Activated naive CD8-positive, alpha-beta T cell treated with anti-CD3 and anti-CD28 coated beads, Interleukin-2, amount 10 ng/mL, durations not matched to agents 7 days and 5 days (primary cell): Measurements from ENCODE around the gene NCAM2. TPM values are rescaled to one million over a fixed set of nuclear protein-coding genes. Genes with fewer than 3 reads are reported as not detected.

ENCODE experiments used
- ATAC-seq: fragments of 150-1000 bp; cut with Tn5 transposase; one replicate; pipeline ENCODE4 v1.10.0; 2021; ENCODE audit warnings: low read depth, moderate library complexity
- POLR2A ChIA-PET: fragments of 350-600 bp; sonication (Branson Sonifier 250); formaldehyde crosslinking; loops from one replicate; lab custom pipeline; 2021; ENCODE audit warnings: antibody characterized with exemption; lab: Charles Lee
- DNase-seq: peaks from one replicate; pipeline ENCODE4 v3.0.0; 2021
- H3K27ac Mint-ChIP-seq: one replicate; pipeline ENCODE4 v1.8.0; 2022; ENCODE audit warnings: mild to moderate bottlenecking, mixed read lengths
- H3K27me3 Mint-ChIP-seq: one replicate; pipeline ENCODE4 v1.8.0; 2022; ENCODE audit warnings: mild to moderate bottlenecking, moderate library complexity, mixed read lengths
- H3K36me3 Mint-ChIP-seq: one replicate; pipeline ENCODE4 v1.8.0; 2021; ENCODE audit warnings: mild to moderate bottlenecking, mixed read lengths
- H3K4me1 Mint-ChIP-seq: one replicate; pipeline ENCODE4 v1.8.0; 2021; ENCODE audit warnings: mixed read lengths
- H3K4me3 Mint-ChIP-seq: one replicate; pipeline ENCODE4 v1.8.0; 2022; ENCODE audit warnings: mild to moderate bottlenecking, moderate library complexity, mixed read lengths
- H3K9me3 Mint-ChIP-seq: one replicate; pipeline ENCODE4 v1.8.0; 2021; ENCODE audit warnings: mixed read lengths
- total RNA-seq, 2 experiments: library from RNA; stranded (reverse); gene quantifications; one replicate each; pipeline ENCODE4 v1.2.3, GENCODE V29; 2021

The NCAM2 gene
- total RNA-seq, 2 experiments from 2014 or later, result not detected

GRCh38 chr21:21324297-21324696, 326.1 kb downstream of the NCAM2 start:
- Mint-ChIP-seq H3K36me3 (no peaks in the 10 kb centered on the region), H3K27me3 (no peaks in the 10 kb centered on the region), H3K4me3 (no peak overlapping the region), H3K4me1 (no peaks in the 10 kb centered on the region), H3K9me3 (no peaks in the 10 kb centered on the region), H3K27ac (no peak overlapping the region)
- no peak for ATAC-seq
- DNase-seq, result no peak
- POLR2A ChIA-PET, result no interaction called here

DNA sequence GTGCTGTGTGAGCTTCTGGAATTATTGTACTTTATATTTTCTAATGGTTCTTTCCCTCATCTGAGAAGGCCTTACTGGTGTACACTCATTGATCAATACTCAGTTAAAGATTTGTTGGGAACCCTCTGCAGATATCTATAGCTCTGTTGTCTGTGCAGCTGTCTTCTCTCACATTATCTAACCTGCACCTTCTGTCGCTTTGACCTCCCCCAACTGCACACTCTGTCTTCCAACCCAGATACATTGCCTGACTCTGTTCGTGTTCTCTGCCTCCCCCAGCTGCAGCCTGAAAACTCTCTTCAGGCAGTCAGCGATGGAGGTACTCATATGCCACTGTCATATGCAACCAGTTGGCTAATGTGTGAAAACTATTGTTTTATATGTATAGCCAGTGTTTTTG, 334.3 kb downstream of the NCAM2 start:
- no peaks in the 10 kb centered on the region for H3K36me3 Mint-ChIP-seq
- no peaks in the 10 kb centered on the region for H3K27me3 Mint-ChIP-seq
- H3K4me3 Mint-ChIP-seq, result no peak overlapping the region
- POLR2A ChIA-PET, result no interaction called here
- H3K9me3 Mint-ChIP-seq, result no peaks in the 10 kb centered on the region
- no peak overlapping the region for H3K27ac Mint-ChIP-seq
- no peaks in the 10 kb centered on the region for H3K4me1 Mint-ChIP-seq
- ATAC-seq (no peak), DNase-seq (no peak)

DNA sequence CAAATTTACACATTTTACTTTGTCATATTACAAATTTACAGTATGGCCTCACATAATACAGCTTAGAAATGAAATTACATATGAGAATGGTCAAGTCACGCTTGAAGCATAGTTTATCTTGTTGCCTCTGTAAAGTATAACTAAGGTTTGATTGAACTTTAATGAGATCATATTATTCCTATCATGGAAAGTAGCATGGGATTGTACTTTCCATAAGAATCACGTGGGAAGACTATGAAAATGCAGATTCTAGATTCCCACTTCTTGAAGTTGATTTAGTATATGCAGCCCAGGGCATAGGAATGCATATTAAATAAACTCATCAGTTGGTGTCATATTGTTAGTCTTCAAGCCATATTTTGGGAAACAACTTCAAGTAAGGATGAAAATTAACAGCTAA, 342.8 kb downstream of the NCAM2 start:
- Mint-ChIP-seq H3K4me3 (no peak overlapping the region), H3K27ac (no peak overlapping the region), H3K4me1 (no peaks in the 10 kb centered on the region), H3K27me3 (no peaks in the 10 kb centered on the region), H3K9me3 (peaks cover 9% of the 10 kb centered on the region), H3K36me3 (no peaks in the 10 kb centered on the region)
- POLR2A ChIA-PET, result no interaction called here
- ATAC-seq (no peak), DNase-seq (no peak)

DNA sequence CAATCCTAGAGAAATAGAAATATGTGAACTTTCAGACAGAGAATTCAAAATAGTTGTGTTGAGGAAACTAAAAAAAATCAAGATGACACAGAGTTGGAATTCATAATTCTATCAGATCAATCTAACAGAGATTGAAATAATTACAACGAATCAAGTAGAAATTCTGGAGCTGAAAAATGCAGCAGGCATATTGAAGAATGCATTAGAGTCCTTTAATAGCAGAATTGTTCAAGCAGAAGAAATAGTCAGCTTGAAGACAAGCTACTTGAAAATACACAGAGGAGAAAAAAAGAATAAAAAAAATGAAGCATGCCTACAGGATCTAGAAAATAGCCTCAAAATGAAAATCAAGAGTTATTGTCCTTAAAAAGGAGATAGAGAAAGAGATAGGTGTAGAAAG, 347.1 kb downstream of the NCAM2 start:
- H3K4me1 Mint-ChIP-seq, result no peaks in the 10 kb centered on the region
- peaks cover 12% of the 10 kb centered on the region for H3K9me3 Mint-ChIP-seq
- POLR2A ChIA-PET, result no interaction called here
- no peak overlapping the region for H3K27ac Mint-ChIP-seq
- no peaks in the 10 kb centered on the region for H3K27me3 Mint-ChIP-seq
- no peak overlapping the region for H3K4me3 Mint-ChIP-seq
- H3K36me3 Mint-ChIP-seq, result no peaks in the 10 kb centered on the region
- no peak for ATAC-seq
- DNase-seq, result no peak

DNA sequence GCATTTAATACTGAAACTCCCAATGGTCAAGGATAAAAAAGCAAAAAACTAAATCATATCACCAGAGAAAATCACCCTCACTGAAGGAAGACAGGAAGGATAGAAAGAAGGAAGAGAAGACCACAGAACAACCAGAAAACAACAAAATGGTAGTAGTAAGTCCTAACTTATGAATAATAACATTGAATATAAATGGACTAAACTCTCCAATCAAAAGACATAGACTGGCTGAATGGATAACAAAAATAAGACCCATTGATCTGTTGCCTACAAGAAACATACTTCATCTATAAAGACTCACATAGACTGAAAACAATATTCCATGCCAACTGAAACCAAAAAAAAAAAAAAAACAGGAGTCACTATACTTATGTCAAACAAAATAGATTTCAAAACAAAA, 347.7 kb downstream of the NCAM2 start:
- POLR2A ChIA-PET, result no interaction called here
- H3K27ac Mint-ChIP-seq, result no peak overlapping the region
- H3K4me3 Mint-ChIP-seq, result no peak overlapping the region
- no peaks in the 10 kb centered on the region for H3K27me3 Mint-ChIP-seq
- H3K9me3 Mint-ChIP-seq, result peaks cover 12% of the 10 kb centered on the region
- no peaks in the 10 kb centered on the region for H3K4me1 Mint-ChIP-seq
- no peak for DNase-seq
- ATAC-seq, result no peak
- no peaks in the 10 kb centered on the region for H3K36me3 Mint-ChIP-seq

DNA sequence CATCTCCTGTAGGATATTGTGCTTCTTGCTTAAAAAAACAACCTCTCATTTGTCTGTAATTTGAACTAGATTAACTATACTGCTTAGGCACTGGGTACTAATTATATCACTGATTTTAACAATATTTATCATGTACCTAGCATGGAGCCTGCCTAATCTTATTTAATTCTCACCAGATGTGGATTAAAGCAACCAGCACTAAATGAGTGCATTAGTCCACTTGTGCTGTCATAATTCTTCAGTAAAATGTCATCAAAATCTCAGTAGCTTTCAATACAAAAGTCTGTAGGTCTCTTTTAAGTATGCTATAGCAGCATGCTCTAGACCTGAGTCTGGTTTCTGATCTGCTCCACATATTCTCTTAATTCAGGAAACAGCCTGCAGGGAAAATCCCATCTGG, 368.1 kb downstream of the NCAM2 start:
- Mint-ChIP-seq H3K27ac (no peak overlapping the region), H3K4me1 (no peaks in the 10 kb centered on the region), H3K27me3 (peaks cover 3% of the 10 kb centered on the region), H3K36me3 (no peaks in the 10 kb centered on the region), H3K9me3 (no peaks in the 10 kb centered on the region), H3K4me3 (no peak overlapping the region)
- DNase-seq, result no peak
- ATAC-seq, result no peak
- POLR2A ChIA-PET, result no interaction called here

DNA sequence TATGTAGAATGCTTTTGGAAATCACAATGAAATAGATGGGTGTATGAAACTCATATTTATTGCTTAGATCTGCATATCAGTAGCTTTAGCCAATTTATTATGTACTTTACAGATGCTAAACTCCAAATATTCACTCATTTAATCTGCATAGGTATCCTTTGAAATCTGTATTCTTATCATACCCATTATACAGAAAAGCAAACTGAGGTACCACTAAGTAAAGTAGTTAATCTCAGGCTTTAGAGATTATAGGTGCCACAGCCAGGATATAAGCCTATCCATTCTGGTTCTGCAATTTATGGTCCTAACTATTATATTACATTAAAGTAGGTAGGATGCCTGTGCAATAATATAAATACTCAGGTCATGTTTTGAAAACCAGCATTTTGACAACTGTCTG, 369.4 kb downstream of the NCAM2 start:
- Mint-ChIP-seq H3K27me3 (peaks cover 3% of the 10 kb centered on the region), H3K36me3 (no peaks in the 10 kb centered on the region), H3K9me3 (no peaks in the 10 kb centered on the region), H3K4me1 (no peaks in the 10 kb centered on the region), H3K27ac (no peak overlapping the region), H3K4me3 (no peak overlapping the region)
- POLR2A ChIA-PET, result no interaction called here
- DNase-seq (no peak), ATAC-seq (no peak)

- no peak for ATAC-seq
- H3K36me3 Mint-ChIP-seq, result no peaks in the 10 kb centered on the region
- POLR2A ChIA-PET, result no interaction called here
- no peak overlapping the region for H3K27ac Mint-ChIP-seq
- H3K4me1 Mint-ChIP-seq, result no peaks in the 10 kb centered on the region
- H3K27me3 Mint-ChIP-seq, result no peaks in the 10 kb centered on the region
- DNase-seq, result no peak
- H3K4me3 Mint-ChIP-seq, result no peak overlapping the region
- H3K9me3 Mint-ChIP-seq, result no peaks in the 10 kb centered on the region
Observed at GRCh38 chr21:21373969-21374368, 375.8 kb downstream of the NCAM2 start.

DNA sequence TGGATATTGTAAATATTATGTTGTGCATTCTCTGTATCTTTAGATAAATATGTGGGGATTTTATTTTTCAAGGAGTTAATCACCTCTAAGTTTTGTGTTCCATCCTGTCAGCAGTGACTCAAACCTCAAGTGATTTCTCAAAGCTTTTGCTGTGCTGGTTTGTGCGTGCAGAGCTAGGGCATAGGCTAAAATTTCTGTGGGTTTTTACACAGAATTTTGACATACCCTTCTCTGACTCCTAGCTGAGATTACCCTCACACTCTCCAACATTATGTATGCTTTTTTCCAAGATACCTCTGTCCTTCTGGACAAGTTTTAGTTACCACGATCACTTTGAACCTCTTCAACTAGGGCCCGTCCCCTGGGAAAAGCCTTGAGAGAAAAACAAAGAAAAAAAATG, 384.9 kb downstream of the NCAM2 start:
- Mint-ChIP-seq H3K9me3 (no peaks in the 10 kb centered on the region), H3K27me3 (no peaks in the 10 kb centered on the region), H3K4me1 (no peaks in the 10 kb centered on the region), H3K36me3 (no peaks in the 10 kb centered on the region), H3K27ac (no peak overlapping the region), H3K4me3 (no peak overlapping the region)
- DNase-seq (no peak), ATAC-seq (no peak)
- POLR2A ChIA-PET, result no interaction called here

DNA sequence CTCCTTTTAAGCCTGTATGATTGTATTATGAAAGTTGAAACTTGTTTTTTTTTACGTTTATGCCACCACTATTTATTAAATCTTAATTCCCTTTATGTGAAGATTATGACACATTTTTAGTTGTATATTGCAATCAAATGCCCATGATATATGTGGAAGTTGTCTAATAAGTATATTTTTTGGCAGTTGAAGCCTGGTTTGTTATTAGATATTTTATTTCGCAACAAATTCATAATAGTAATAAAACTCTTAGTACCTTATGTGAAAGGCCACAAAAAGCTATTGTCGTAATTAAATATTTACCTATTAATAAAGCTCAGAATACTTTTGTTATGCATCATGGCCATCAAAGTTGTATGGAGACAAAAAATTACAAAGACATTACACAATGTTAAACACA, 386.8 kb downstream of the NCAM2 start:
- Mint-ChIP-seq H3K36me3 (no peaks in the 10 kb centered on the region), H3K27ac (no peak overlapping the region), H3K27me3 (no peaks in the 10 kb centered on the region), H3K4me3 (no peak overlapping the region), H3K9me3 (peaks cover 2% of the 10 kb centered on the region), H3K4me1 (no peaks in the 10 kb centered on the region)
- DNase-seq, result no peak
- no peak for ATAC-seq
- POLR2A ChIA-PET, result no interaction called here

GRCh38 chr21:21385404-21385803, 387.2 kb downstream of the NCAM2 start:
- no peaks in the 10 kb centered on the region for H3K27me3 Mint-ChIP-seq
- no peaks in the 10 kb centered on the region for H3K4me1 Mint-ChIP-seq
- POLR2A ChIA-PET, result no interaction called here
- ATAC-seq (no peak), DNase-seq (no peak)
- H3K27ac Mint-ChIP-seq, result no peak overlapping the region
- peaks cover 2% of the 10 kb centered on the region for H3K9me3 Mint-ChIP-seq
- no peak overlapping the region for H3K4me3 Mint-ChIP-seq
- no peaks in the 10 kb centered on the region for H3K36me3 Mint-ChIP-seq

DNA sequence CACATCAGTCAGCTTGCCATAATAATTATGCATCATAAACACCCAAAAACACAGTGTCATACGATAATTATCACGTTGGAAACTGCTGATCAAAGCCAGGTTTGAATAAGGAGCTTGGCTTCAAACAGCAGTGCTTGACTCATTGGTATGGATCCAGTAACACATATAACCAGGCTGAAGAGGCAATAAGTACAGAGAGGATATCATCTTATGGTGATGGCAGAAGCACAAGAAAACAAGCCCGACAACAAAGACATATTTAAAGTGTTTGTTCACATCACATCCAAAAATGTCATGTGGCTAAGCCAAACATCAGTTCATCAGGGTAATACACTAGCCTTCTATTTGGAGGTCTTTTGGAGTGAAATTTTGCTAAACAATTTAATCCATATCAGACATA, 389.7 kb downstream of the NCAM2 start:
- H3K27me3 Mint-ChIP-seq, result no peaks in the 10 kb centered on the region
- no peak overlapping the region for H3K27ac Mint-ChIP-seq
- no peaks in the 10 kb centered on the region for H3K36me3 Mint-ChIP-seq
- ATAC-seq (no peak), DNase-seq (no peak)
- H3K4me3 Mint-ChIP-seq, result no peak overlapping the region
- no peaks in the 10 kb centered on the region for H3K4me1 Mint-ChIP-seq
- H3K9me3 Mint-ChIP-seq, result peaks cover 2% of the 10 kb centered on the region
- POLR2A ChIA-PET, result no interaction called here

- DNase-seq, result no peak
- Mint-ChIP-seq H3K27me3 (no peaks in the 10 kb centered on the region), H3K9me3 (peaks cover 8% of the 10 kb centered on the region), H3K36me3 (peaks cover 2% of the 10 kb centered on the region), H3K4me1 (no peaks in the 10 kb centered on the region), H3K4me3 (no peak overlapping the region), H3K27ac (no peak overlapping the region)
- ATAC-seq, result no peak
- POLR2A ChIA-PET, result no interaction called here
Observed at GRCh38 chr21:21394064-21394463, 395.9 kb downstream of the NCAM2 start.

DNA sequence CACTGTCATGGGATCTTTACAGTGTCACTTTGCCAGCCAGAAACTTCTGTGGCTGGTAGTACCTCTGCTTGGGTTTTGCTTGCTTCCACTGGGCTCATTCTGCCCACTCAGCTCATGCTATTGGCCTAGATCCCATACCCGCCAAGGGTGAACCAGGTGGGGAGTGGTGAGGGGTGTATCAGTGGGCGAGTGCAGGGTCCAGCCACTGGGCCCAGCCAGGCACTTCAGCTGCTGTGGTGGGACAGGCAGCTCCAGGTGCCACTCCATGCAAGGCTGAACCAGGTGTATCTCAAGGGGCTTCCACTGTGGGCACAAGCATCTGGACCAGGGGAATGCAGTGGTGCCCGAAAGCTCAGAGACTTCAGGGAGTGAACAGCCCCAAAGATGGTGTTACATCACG, 398.2 kb downstream of the NCAM2 start:
- POLR2A ChIA-PET, result no interaction called here
- Mint-ChIP-seq H3K9me3 (peaks cover 7% of the 10 kb centered on the region), H3K27me3 (no peaks in the 10 kb centered on the region), H3K4me1 (no peaks in the 10 kb centered on the region), H3K4me3 (no peak overlapping the region), H3K36me3 (peaks cover 2% of the 10 kb centered on the region), H3K27ac (no peak overlapping the region)
- ATAC-seq (no peak), DNase-seq (no peak)

DNA sequence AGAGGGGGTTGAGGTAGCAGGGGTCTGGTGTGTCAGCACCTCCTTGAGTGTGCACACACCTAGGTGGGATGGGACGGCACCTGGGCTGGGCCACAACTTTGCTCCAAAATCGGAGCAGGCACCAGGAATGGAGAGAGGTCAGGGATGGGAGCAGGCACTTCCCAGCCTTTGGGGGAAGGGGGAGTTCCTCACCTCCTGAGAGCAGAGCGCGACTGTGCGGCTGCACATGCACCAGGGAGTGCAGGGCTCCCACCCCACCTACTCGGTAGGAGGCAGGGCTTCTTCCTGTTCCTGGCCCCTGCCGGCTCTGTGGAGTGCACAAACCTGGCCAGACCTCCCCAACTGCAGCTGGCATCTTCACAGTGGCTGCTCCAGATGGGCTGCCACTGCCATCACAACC, 399.3 kb downstream of the NCAM2 start:
- no peaks in the 10 kb centered on the region for H3K27me3 Mint-ChIP-seq
- POLR2A ChIA-PET, result no interaction called here

More for the DNA sequence above, 399.3 kb downstream of the NCAM2 start:
- H3K4me3 Mint-ChIP-seq, result no peak overlapping the region
- H3K36me3 Mint-ChIP-seq, result peaks cover 2% of the 10 kb centered on the region
- H3K4me1 Mint-ChIP-seq, result no peaks in the 10 kb centered on the region
- no peak overlapping the region for H3K27ac Mint-ChIP-seq
- no peak for ATAC-seq
- H3K9me3 Mint-ChIP-seq, result peaks cover 7% of the 10 kb centered on the region
- DNase-seq, result no peak
